K562 (cell line): ENCODE measurements around the gene TRPM2. TPM values are rescaled to one million over a fixed set of nuclear protein-coding genes. Genes with fewer than 3 reads are reported as not detected.

ENCODE experiments used
- ATAC-seq: fragments of 200-7000 bp; cut with Tn5 transposase; 3 replicates; pipeline ENCODE4 v1.9.1; 2020; ENCODE audit warnings: moderate library complexity
- BruUV-seq: library from RNA; stranded (reverse); fragments of 400-500 nt; replicated peaks from 2 replicates; lab custom pipeline; 2021; lab: Mats Ljungman, UMichigan
- CTCF ChIA-PET: fragments of 300-600 bp; formaldehyde crosslinking; extraction: SDS; loops from one replicate; lab custom pipeline; 2021; ENCODE audit warnings: low intra/inter-chr PET ratio; lab: Yijun Ruan, JAX
- POLR2A ChIA-PET: fragments of 300-600, 350-650 bp; sonication (Branson Sonifier 250); formaldehyde crosslinking; extraction: SDS; loops from one replicate; lab custom pipeline; 2021; ENCODE audit warnings: antibody characterized with exemption, inconsistent platforms; lab: Yijun Ruan, JAX
- DNase-seq, 4 experiments: peaks; one replicate each; pipeline versions ENCODE4 v3.0.0 to v3.0.0-alpha.2; 2011 to 2018; ENCODE audit warnings: low spot score in 3 of 4, mixed read lengths in 3 of 4; ENCODE audit errors: extremely low read depth in 1 of 4
- FAIRE-seq: peaks from 2 replicates; lab custom pipeline; 2011; peaks lifted over from hg19 to GRCh38; lab: Jason Lieb, UNC
- H2AFZ ChIP-seq: 2 replicates; pipeline ENCODE4 v1.6.0; 2011; ENCODE audit warnings: low read depth, low read length, control low read depth, inconsistent platforms
- H3K27ac ChIP-seq: fragments of 200-600 bp; 3 replicates; pipeline ENCODE4 v1.8.0; 2011; ENCODE audit warnings: low read depth, mild to moderate bottlenecking, control low read depth, inconsistent platforms, low read length, moderate library complexity, mixed read lengths; ENCODE audit errors: extremely low read depth
- H3K27me3 ChIP-seq, 2 experiments: fragments of 300-600 bp in 1 of 2; 2 replicates in 1 of 2; 3 replicates in 1 of 2; pipeline versions ENCODE4 v1.6.0 to v1.8.0; 2011; ENCODE audit warnings: inconsistent platforms in 2 of 2, low read length in 2 of 2, mild to moderate bottlenecking in 1 of 2, mixed read lengths in 1 of 2, moderate library complexity in 1 of 2; ENCODE audit not compliant: control insufficient read depth in 2 of 2, insufficient read depth in 2 of 2
- H3K36me3 ChIP-seq: fragments of 300-600 bp; 3 replicates; pipeline ENCODE4 v1.8.0; 2011; ENCODE audit warnings: mild to moderate bottlenecking, low read length, inconsistent platforms; ENCODE audit not compliant: control insufficient read depth, insufficient read depth
- H3K4me1 ChIP-seq, 2 experiments: fragments of 200-600 bp in 1 of 2; replicated peaks in 1 of 2; 2 replicates in 1 of 2; 3 replicates in 1 of 2; pipeline versions ENCODE4 v1.5.1 to v1.8.0; 2011; ENCODE audit warnings: inconsistent platforms in 2 of 2, low read length in 2 of 2, mild to moderate bottlenecking in 1 of 2, mixed read lengths in 1 of 2, moderate library complexity in 1 of 2; ENCODE audit not compliant: control insufficient read depth in 2 of 2, insufficient read depth in 2 of 2
- H3K4me2 ChIP-seq: 2 replicates; pipeline ENCODE4 v1.6.1; 2011; ENCODE audit warnings: low read length, control low read depth, inconsistent platforms, mixed read lengths; ENCODE audit not compliant: insufficient read depth
- H3K4me3 ChIP-seq: fragments of 200-600 bp; sonication (generic), shearing (Covaris generic); 2 replicates; pipeline ENCODE4 v1.5.1; 2016; ENCODE audit warnings: control low read depth, inconsistent platforms
- H3K79me2 ChIP-seq: fragments of 200-600 bp; 3 replicates; pipeline ENCODE4 v1.8.0; 2011; ENCODE audit warnings: low read length, inconsistent platforms; ENCODE audit not compliant: control insufficient read depth, insufficient read depth
- H3K9ac ChIP-seq, 2 experiments: 2 replicates each; pipeline versions ENCODE4 v1.6.0 to v1.6.1; 2011; ENCODE audit warnings: low read depth in 2 of 2, low read length in 2 of 2, control low read depth in 1 of 2, inconsistent platforms in 1 of 2, mild to moderate bottlenecking in 1 of 2, mixed read lengths in 1 of 2; ENCODE audit not compliant: insufficient read depth in 1 of 2
- H3K9me1 ChIP-seq: one replicate; pipeline ENCODE4 v1.6.0; 2011; ENCODE audit warnings: inconsistent platforms, mild to moderate bottlenecking, low read length, moderate library complexity; ENCODE audit not compliant: control insufficient read depth, insufficient read depth
- H3K9me3 ChIP-seq: replicated peaks from 2 replicates; pipeline ENCODE4 v1.5.1; 2011; ENCODE audit warnings: low read depth, low read length, inconsistent platforms; ENCODE audit not compliant: control insufficient read depth, insufficient read depth
- H4K20me1 ChIP-seq: replicated peaks from 2 replicates; pipeline ENCODE4 v1.6.1; 2011; ENCODE audit warnings: low read length, inconsistent platforms, mixed read lengths; ENCODE audit not compliant: control insufficient read depth, insufficient read depth
- CBFB ChIP-seq: sonication (generic); formaldehyde crosslinking; IDR thresholded peaks from 2 replicates; pipeline ENCODE4 v1.4.0; 2020; ENCODE audit warnings: mild to moderate bottlenecking, missing genetic modification reagents
- GABPA ChIP-seq: fragments of 200-800 bp; sonication (Bioruptor generic); conservative IDR thresholded peaks from 2 replicates; pipeline ENCODE4 v1.6.1; 2016; ENCODE audit warnings: low read depth, missing genetic modification characterization, missing compliant biosample characterization
- HDAC6 ChIP-seq: IDR thresholded peaks from 2 replicates; pipeline ENCODE4 v1.6.1; 2012; ENCODE audit warnings: low read depth, mild to moderate bottlenecking, control low read depth, inconsistent platforms, low read length, moderate library complexity
- POU5F1 ChIP-seq: fragments of 150-350 bp; IDR thresholded peaks from 2 replicates; pipeline ENCODE4 v1.6.1; 2014; ENCODE audit warnings: borderline replicate concordance, low read length, low read depth, mild to moderate bottlenecking; ENCODE audit not compliant: partially characterized antibody
- TRIM28 ChIP-seq: fragments of 450-650 bp; IDR thresholded peaks from 2 replicates; pipeline ENCODE4 v1.6.1; 2017
- ZBTB8A ChIP-seq: fragments of 450-650 bp; IDR thresholded peaks from 2 replicates; pipeline ENCODE4 v1.6.1; 2018; ENCODE audit warnings: mild to moderate bottlenecking, moderate library complexity; ENCODE audit not compliant: partially characterized antibody
- ZFP30 ChIP-seq: fragments of 250-450 bp; sonication (Bioruptor Pico); IDR thresholded peaks from 2 replicates; pipeline ENCODE4 v1.8.0; 2022; ENCODE audit warnings: moderate library complexity, mild to moderate bottlenecking, inconsistent platforms, borderline replicate concordance
- WGBS: fragments of 100-300 bp; shearing (Covaris generic); methylation state at CpG from one replicate; pipeline ENCODE4 v1.1.6; 2016; ENCODE audit warnings: low coverage, mixed read lengths; ENCODE audit not compliant: insufficient coverage; ENCODE audit errors: missing lambda C conversion rate; 5-methylcytosine and 5-hydroxymethylcytosine counted together
- in situ Hi-C: fragments of 300-500 bp; cut with MboI; formaldehyde crosslinking; loops from 4 replicates; pipeline ENCODE4 v1.15.0; 2018; ENCODE audit warnings: inconsistent platforms, mixed read lengths
- intact Hi-C: fragments of 100-400 bp; cut with micrococcal nuclease; formaldehyde crosslinking; loops from 2 replicates; pipeline ENCODE4 v1.14.2; 2022
- polyA plus RNA-seq, 8 experiments: library from polyadenylated mRNA; depleted of rRNA in 4 of 8; stranded (reverse) in 5 of 8; unstranded in 3 of 8; fragments of >200 nt; fragmentation: Nextera tagmentation in 2 of 8; fragmentation: Illumina TruSeq in 1 of 8; extraction: Ambion mirVana in 2 of 8; extraction: Trizol in 1 of 8; gene quantifications; 2 replicates each; pipeline versions ENCODE4 v1.2.1 to v1.2.3, GENCODE V29; 2011 to 2014; ENCODE audit warnings: inconsistent platforms in 1 of 8, missing spikeins in 1 of 8
- total RNA-seq, 7 experiments: library from RNA; depleted of rRNA in 6 of 7; stranded (reverse); fragments of >200 nt in 6 of 7; fragmentation: Illumina TruSeq in 2 of 7; extraction: Trizol in 2 of 7; gene quantifications; 2 replicates each; pipeline versions ENCODE4 v1.2.1 to v1.2.3, GENCODE V29; 2011 to 2021; ENCODE audit warnings: low replicate concordance in 1 of 7
- TF ChIP-seq, protein P1 (sequence below): fragments of 250-450 bp; sonication (Bioruptor Pico); IDR thresholded peaks from 2 replicates; pipeline ENCODE4 v1.4.0; 2020; ENCODE audit warnings: borderline replicate concordance
- TF ChIP-seq, protein P2 (sequence below), 2 experiments: fragments of 450-650 bp in 1 of 2; IDR thresholded peaks; 2 replicates each; pipeline ENCODE4 v1.6.1; 2011 to 2017; ENCODE audit warnings: low read depth in 2 of 2, antibody characterized with exemption in 1 of 2, borderline replicate concordance in 1 of 2, low read length in 1 of 2, mild to moderate bottlenecking in 1 of 2, mixed read lengths in 1 of 2; ENCODE audit not compliant: control insufficient read depth in 1 of 2
- TF ChIP-seq, protein P3 (sequence below): sonication (generic); formaldehyde crosslinking; IDR thresholded peaks from 2 replicates; pipeline ENCODE4 v1.8.1; 2023; ENCODE audit warnings: mild to moderate bottlenecking, missing genetic modification reagents
- TF ChIP-seq, protein P4 (sequence below): sonication (generic); formaldehyde crosslinking; IDR thresholded peaks from 2 replicates; pipeline ENCODE4 v1.8.1; 2023; ENCODE audit warnings: mild to moderate bottlenecking, missing genetic modification reagents

The TRPM2 gene
- total and polyA plus RNA-seq, 9 of the 15 experiments (the other 6 are each of a cell fraction or from before 2014, with no cell fraction given), result 0.33 to 2.1 (median 0.98) TPM; not detected in 2

DNA sequence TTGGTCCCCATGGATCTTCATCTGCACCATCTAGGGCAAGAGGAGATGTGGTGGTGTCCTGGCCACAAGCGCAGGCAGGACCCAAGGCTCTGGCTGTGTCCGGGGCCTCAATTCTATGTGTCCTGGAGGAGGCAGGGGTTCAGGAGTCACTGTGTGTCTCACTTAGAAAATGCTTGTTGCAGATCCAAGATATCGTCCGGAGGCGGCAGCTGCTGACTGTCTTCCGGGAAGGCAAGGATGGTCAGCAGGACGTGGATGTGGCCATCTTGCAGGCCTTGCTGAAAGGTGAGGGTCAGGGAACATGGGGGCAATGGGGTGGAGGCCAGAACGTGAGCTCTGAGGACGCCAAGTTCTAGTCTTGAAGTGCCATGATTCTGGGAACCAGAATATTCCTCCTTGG lies 29.1 kb downstream of the TRPM2 start (continued):
- TF ChIP-seq, protein P1, sequence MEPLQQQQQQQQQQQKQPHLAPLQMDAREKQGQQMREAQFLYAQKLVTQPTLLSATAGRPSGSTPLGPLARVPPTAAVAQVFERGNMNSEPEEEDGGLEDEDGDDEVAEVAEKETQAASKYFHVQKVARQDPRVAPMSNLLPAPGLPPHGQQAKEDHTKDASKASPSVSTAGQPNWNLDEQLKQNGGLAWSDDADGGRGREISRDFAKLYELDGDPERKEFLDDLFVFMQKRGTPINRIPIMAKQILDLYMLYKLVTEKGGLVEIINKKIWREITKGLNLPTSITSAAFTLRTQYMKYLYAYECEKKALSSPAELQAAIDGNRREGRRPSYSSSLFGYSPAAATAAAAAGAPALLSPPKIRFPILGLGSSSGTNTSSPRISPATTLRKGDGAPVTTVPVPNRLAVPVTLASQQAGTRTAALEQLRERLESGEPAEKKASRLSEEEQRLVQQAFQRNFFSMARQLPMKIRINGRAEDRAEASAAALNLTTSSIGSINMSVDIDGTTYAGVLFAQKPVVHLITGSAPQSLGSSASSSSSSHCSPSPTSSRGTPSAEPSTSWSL (CRISPR knock-in tag), result no peak
- TF ChIP-seq ZFP30 (no peak), POU5F1 (no peak)

DNA sequence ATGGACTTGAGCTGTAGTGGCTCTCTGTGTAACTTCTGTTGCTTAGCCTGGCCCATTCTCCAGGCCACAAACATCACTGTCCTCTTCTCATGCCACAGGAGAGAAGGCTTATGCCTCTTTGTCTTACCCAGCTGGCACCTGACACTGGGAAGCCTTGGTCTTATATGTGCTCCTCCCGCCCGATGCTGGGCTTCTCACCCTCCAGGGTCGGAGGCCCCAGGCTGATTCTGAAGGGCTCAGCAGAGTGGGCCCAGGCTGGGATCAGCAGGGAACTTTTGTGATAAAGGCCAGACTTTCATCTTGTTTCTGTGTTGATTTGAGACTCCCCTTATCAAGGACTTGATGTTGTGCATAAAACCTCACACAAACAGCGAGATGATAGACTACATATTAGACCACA lies 29.8 kb downstream of the TRPM2 start:
- Histone ChIP-seq H3K9ac (no peak overlapping the region), H3K4me3 (no peak overlapping the region), H3K27me3 (peaks cover 20 to 28% of the 10 kb centered on the region in 2 experiments), H3K79me2 (no peaks in the 10 kb centered on the region), H2AFZ (no peak overlapping the region), H3K36me3 (no peaks in the 10 kb centered on the region), H3K9me3 (no peaks in the 10 kb centered on the region), H3K4me2 (no peak overlapping the region), H3K9me1 (no peaks in the 10 kb centered on the region), H4K20me1 (no peaks in the 10 kb centered on the region), H3K4me1 (peaks cover 0 to 3% of the 10 kb centered on the region in 2 experiments; a peak in 1 of 5 replicates), H3K27ac (no peak overlapping the region)
- 0% methylated on average over 4 of the region's 4 CpGs for WGBS
- FAIRE-seq, result no peak
- no peak for ATAC-seq
- no TSS peak for BruUV-seq
- CTCF ChIA-PET, result no interaction called here
- POLR2A ChIA-PET, result interaction anchor here (0.6 kb wide), 1 partner anchor 232 kb away, joined by 3 read pairs; no protein-coding TSS in a partner anchor
- no peak for DNase-seq
- intact Hi-C loops (no loop called here), in situ Hi-C loops (no loop called here)
- TF ChIP-seq, protein P2, sequence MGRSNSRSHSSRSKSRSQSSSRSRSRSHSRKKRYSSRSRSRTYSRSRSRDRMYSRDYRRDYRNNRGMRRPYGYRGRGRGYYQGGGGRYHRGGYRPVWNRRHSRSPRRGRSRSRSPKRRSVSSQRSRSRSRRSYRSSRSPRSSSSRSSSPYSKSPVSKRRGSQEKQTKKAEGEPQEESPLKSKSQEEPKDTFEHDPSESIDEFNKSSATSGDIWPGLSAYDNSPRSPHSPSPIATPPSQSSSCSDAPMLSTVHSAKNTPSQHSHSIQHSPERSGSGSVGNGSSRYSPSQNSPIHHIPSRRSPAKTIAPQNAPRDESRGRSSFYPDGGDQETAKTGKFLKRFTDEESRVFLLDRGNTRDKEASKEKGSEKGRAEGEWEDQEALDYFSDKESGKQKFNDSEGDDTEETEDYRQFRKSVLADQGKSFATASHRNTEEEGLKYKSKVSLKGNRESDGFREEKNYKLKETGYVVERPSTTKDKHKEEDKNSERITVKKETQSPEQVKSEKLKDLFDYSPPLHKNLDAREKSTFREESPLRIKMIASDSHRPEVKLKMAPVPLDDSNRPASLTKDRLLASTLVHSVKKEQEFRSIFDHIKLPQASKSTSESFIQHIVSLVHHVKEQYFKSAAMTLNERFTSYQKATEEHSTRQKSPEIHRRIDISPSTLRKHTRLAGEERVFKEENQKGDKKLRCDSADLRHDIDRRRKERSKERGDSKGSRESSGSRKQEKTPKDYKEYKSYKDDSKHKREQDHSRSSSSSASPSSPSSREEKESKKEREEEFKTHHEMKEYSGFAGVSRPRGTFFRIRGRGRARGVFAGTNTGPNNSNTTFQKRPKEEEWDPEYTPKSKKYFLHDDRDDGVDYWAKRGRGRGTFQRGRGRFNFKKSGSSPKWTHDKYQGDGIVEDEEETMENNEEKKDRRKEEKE (IDR thresholded peaks at IDR 0.05; ENCODE audit: borderline replicate concordance in 1 of 2, control insufficient read depth in 1 of 2, low read depth in 2 of 2, low read length in 1 of 2), result no peak
- TF ChIP-seq CBFB (no peak), GABPA (no peak), TRIM28 (no peak), ZBTB8A (no peak), HDAC6 (no peak)
- TF ChIP-seq, protein P3, sequence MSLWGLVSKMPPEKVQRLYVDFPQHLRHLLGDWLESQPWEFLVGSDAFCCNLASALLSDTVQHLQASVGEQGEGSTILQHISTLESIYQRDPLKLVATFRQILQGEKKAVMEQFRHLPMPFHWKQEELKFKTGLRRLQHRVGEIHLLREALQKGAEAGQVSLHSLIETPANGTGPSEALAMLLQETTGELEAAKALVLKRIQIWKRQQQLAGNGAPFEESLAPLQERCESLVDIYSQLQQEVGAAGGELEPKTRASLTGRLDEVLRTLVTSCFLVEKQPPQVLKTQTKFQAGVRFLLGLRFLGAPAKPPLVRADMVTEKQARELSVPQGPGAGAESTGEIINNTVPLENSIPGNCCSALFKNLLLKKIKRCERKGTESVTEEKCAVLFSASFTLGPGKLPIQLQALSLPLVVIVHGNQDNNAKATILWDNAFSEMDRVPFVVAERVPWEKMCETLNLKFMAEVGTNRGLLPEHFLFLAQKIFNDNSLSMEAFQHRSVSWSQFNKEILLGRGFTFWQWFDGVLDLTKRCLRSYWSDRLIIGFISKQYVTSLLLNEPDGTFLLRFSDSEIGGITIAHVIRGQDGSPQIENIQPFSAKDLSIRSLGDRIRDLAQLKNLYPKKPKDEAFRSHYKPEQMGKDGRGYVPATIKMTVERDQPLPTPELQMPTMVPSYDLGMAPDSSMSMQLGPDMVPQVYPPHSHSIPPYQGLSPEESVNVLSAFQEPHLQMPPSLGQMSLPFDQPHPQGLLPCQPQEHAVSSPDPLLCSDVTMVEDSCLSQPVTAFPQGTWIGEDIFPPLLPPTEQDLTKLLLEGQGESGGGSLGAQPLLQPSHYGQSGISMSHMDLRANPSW (CRISPR knock-in tag), result no peak
- TF ChIP-seq, protein P4, sequence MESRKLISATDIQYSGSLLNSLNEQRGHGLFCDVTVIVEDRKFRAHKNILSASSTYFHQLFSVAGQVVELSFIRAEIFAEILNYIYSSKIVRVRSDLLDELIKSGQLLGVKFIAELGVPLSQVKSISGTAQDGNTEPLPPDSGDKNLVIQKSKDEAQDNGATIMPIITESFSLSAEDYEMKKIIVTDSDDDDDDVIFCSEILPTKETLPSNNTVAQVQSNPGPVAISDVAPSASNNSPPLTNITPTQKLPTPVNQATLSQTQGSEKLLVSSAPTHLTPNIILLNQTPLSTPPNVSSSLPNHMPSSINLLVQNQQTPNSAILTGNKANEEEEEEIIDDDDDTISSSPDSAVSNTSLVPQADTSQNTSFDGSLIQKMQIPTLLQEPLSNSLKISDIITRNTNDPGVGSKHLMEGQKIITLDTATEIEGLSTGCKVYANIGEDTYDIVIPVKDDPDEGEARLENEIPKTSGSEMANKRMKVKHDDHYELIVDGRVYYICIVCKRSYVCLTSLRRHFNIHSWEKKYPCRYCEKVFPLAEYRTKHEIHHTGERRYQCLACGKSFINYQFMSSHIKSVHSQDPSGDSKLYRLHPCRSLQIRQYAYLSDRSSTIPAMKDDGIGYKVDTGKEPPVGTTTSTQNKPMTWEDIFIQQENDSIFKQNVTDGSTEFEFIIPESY, result no peak
